ENCODE results near the gene PCDHA1.
"Not testable (repeated sequence)": the region's sequence is repeated elsewhere in the genome, so short reads cannot be mapped to it uniquely, and the experiment has no call there.

The PCDHA1 gene

DNA sequence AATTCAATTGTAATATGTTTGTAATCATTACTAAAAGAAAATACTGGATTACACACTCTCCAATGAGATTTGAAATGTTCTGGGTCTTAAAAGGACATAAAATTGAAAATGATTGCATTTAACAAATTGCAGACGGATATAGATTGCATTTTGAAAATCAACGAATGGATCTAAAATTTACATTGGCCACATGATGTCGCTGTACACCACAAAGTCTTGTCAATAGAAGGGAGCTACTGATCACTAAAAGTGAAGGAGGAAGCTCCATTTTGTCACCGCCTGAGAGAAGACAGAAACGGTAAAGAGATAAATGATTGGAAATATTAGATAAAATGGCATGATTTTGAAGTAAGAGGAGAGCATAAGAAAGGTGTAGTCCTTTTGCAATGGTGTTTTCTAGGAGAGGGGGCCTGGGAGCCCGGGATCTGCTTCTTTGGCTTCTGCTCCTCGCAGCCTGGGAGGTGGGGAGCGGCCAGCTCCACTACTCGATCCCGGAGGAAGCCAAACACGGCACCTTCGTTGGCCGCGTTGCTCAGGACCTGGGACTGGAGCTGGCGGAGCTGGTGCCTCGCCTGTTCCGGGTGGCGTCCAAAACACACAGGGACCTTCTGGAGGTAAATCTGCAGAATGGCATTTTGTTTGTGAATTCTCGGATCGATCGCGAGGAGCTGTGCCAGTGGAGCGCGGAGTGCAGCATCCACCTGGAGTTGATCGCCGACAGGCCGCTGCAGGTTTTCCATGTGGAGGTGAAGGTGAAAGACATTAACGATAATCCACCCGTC, at the start of gene PCDHA1:
Gene PCDHA1 (plus strand): TSS at position 236 of the 782 bp plus-strand sequence.
- DNase-seq (ENCODE audit: low read depth), result no peak

DNA sequence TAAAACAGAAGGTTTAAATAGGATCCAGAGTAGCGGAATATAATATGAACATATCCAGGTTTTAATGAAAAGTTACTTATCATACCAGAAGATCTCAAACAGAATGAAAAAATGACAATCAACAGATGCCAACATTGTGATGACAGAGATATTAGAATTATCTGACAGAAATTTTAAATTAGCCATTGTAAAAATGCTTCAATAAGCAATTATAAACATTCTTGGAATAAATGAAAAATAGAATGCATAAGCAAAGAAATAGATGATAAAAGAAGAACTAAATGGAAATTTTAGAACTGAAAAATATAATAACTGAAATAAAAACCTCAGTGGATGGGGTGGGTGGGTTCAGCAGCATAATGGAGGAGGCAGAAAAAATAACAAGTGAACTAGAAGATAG, 48.5 kb upstream of the PCDHA1 start:
- no peak for DNase-seq (ENCODE audit: low read depth)

DNA sequence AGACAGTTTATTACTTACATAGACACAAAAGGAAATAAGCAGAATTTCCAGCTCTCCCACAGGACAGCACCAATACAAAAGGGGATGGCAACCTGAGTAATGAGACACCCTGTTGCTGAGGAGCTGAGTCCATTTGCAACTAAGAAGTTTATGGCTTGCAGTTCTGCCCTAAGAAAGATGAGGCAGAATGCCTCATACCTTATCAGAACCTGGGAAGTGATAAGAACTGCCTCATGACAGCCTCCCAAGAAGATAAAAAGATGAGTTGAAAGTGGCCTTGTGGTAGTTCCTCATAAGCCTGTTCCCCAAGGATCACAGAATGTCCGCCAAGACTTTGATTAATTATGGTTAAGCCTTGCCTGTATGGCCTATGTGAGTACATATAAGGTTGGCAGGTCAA, 44.0 kb upstream of the PCDHA1 start:
- DNase-seq (ENCODE audit: low read depth), result no peak

DNA sequence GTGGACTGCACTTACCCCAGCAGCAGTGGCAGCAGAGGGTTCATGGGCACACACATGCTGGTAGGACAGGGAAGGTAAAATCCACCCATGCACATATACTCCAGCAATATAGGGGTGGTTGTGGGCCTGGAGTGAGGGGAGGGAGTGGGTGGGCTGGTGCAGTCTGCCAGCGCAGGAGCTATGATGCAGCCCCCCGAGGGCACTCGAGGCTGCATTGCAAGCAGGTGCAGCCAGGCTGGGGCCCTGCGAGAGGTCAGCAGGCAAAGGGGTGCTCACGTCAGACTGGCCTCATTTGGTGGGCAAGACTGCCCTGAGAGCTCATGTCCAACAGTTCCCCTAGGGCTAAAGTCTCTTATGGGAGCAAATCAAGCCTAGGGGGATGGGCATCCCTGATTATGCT, 32.4 kb upstream of the PCDHA1 start:
- DNase-seq (ENCODE audit: low read depth), result no peak

GRCh38 chr5:140764177-140764973, 21.6 kb upstream of the PCDHA1 start:
- DNase-seq (ENCODE audit: low read depth), result no peak

DNA sequence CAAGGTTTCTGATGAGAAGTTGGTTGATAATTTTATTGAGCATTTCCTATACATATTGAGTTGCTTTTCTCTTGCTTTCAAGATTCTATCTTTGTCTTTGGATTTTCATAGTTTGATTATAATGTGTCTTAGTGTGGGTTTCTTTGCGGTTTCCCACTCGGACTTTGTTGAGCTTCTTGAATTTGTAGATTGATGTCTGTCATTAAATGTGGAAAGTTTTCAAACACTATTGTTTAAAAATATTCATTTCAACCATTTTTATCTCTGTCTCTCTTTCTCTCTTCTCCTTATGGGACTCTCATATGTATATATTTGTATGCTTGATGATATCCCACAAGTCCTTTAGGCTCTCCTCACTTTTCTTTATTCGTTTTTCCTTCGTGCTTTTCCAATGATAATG, 18.5 kb upstream of the PCDHA1 start:
- no peak for DNase-seq (ENCODE audit: low read depth)

GRCh38 chr5:140780512-140780911, 5.4 kb upstream of the PCDHA1 start:
- DNase-seq (ENCODE audit: low read depth), result no peak

GRCh38 chr5:140787422-140787821, 1.5 kb downstream of the PCDHA1 start:
- DNase-seq (ENCODE audit: low read depth), result not testable (repeated sequence)

DNA sequence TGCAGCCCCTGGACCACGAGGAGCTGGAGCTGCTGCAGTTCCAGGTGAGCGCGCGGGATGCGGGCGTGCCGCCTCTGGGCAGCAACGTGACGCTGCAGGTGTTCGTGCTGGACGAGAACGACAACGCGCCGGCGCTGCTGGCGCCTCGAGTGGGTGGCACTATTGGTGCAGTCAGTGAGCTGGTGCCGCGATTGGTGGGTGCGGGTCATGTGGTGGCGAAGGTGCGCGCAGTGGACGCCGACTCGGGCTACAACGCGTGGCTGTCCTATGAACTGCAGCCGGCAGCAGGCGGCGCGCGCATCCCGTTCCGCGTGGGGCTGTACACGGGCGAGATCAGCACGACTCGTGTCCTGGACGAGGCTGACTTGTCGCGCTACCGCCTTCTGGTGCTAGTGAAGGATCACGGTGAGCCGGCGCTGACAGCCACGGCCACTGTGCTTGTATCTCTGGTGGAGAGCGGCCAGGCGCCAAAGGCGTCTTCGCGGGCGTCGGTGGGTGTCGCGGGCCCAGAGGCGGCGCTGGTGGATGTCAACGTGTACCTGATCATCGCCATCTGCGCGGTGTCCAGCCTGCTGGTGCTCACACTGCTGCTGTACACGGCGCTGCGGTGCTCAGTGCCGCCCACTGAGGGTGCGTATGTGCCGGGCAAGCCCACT, 2.0 kb downstream of the PCDHA1 start:
- not testable (repeated sequence) for DNase-seq (ENCODE audit: low read depth)

- DNase-seq (ENCODE audit: low read depth), result no peak
Measured at GRCh38 chr5:140791089-140791488, 5.1 kb downstream of the PCDHA1 start.

DNA sequence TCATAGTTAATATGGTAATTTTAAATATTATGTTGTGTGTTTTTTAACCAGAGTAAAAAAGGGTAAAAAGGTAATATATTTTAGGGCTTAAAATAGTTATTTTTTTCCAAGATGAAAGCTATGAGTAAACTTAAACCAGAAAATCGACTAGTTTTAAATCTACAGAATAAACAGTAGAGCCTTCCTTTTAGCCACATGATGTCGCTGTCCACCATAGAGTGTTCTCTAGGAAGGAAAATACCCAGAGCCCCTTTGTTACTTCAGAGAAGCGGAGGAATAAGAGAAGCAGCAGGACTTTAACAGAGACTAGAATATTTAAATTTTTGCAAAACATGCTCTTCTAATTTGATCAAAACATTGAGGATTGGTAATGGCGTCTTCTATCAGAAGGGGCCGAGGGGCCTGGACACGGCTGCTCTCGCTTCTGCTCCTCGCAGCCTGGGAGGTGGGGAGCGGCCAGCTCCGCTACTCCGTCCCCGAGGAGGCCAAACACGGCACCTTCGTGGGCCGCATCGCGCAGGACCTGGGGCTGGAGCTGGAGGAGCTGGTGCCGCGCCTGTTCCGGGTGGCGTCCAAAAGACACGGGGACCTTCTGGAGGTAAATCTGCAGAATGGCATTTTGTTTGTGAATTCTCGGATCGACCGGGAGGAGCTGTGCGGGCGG, 8.8 kb downstream of the PCDHA1 start, which contains the start of gene PCDHA2:
Gene PCDHA2 (plus strand): TSS at position 258 of the 664 bp plus-strand sequence.
- DNase-seq (ENCODE audit: low read depth), result no peak

DNA sequence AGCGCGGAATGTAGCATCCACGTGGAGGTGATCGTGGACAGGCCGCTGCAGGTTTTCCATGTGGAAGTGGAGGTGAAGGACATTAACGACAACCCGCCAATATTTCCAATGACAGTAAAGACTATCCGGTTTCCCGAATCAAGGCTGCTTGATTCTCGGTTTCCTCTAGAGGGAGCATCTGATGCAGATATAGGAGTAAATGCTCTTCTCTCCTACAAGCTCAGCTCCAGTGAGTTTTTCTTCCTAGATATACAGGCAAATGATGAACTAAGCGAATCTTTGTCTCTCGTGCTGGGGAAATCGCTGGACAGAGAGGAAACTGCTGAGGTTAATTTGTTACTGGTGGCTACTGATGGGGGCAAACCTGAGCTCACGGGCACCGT, 9.3 kb downstream of the PCDHA1 start:
- DNase-seq (ENCODE audit: low read depth), result no peak

- DNase-seq (ENCODE audit: low read depth), result not testable (repeated sequence)
Measured at GRCh38 chr5:140796072-140796717, 10.3 kb downstream of the PCDHA1 start.

- DNase-seq (ENCODE audit: low read depth), result no peak
Measured at GRCh38 chr5:140796718-140797095, 10.8 kb downstream of the PCDHA1 start.

- no peak for DNase-seq (ENCODE audit: low read depth)
Measured at GRCh38 chr5:140800816-140801493, 15.0 kb downstream of the PCDHA1 start, which contains the start of gene PCDHA3. TSS of gene PCDHA3 (plus strand) at chr5:140801057.

GRCh38 chr5:140801494-140801841, 15.5 kb downstream of the PCDHA1 start:
- no peak for DNase-seq (ENCODE audit: low read depth)

DNA sequence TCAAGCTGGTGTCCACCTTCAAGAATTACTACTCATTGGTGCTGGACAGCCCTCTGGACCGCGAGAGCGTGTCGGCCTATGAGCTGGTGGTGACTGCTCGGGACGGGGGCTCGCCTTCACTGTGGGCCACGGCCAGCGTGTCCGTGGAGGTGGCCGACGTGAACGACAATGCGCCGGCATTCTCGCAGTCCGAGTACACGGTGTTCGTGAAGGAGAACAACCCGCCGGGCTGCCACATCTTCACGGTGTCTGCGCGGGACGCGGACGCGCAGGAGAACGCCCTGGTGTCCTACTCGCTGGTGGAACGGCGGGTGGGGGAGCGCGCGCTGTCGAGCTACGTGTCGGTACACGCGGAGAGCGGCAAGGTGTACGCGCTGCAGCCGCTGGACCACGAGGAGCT, 16.4 kb downstream of the PCDHA1 start:
- not testable (repeated sequence) for DNase-seq (ENCODE audit: low read depth)

- DNase-seq (ENCODE audit: low read depth), result no peak
Measured at GRCh38 chr5:140802781-140803271, 16.9 kb downstream of the PCDHA1 start.

- DNase-seq (ENCODE audit: low read depth), result no peak
Measured at GRCh38 chr5:140806834-140807775, 21.2 kb downstream of the PCDHA1 start, which contains the start of gene PCDHA4. TSS of gene PCDHA4 (plus strand) at chr5:140807068.
